HG02642 (cell line): ENCODE measurements around the gene SCFD2.

Experiments
- ATAC-seq: cut with Tn5 transposase; IDR thresholded peaks from one replicate; pipeline ENCODE4 v1.9.1; 2021; ENCODE audit warnings: mild to moderate bottlenecking; ENCODE audit not compliant: unreplicated experiment, poor library complexity

The SCFD2 gene

GRCh38 chr4:52911684-52912294 lies 454.1 kb downstream of the SCFD2 start:
- peak; percentile 81 for ATAC-seq

DNA sequence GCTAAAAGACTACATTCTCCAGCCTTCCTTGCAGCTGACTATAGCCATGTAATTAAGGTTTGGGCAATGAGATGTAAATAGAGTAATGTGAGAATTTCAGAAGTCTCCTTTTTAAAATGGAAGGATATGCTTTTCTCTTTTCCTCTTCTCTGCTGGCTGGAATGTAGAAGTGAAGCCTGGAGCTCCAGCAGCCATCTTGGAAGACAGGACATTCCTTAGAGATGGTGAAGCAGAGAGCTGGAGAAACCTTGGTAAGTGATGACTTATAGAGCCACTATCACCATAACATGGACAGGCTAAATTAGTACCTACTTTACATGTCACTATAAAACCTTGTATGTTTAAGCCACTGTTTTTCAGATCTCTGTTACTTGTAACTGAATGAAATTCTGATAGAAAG lies 455.7 kb downstream of the SCFD2 start:
- ATAC-seq: no peak

DNA sequence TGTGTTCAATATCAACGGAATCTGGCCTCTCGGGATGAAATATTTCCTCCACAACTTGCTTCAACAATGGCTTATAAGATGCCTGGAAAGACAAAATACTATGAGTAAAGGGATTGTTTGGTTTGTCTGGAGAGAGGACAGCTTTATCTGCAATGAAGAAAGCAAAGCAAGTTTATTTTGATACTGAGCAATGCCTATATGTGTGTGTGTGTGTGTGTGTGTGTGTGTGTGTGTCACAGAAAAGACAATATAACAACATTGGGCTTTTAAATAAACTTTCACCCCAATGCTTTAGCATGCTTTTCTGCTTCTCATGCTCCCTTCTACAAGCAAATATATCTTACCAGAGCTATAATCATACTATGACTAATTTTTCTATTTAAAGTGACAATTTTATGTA lies 458.4 kb downstream of the SCFD2 start:
- ATAC-seq: no peak

DNA sequence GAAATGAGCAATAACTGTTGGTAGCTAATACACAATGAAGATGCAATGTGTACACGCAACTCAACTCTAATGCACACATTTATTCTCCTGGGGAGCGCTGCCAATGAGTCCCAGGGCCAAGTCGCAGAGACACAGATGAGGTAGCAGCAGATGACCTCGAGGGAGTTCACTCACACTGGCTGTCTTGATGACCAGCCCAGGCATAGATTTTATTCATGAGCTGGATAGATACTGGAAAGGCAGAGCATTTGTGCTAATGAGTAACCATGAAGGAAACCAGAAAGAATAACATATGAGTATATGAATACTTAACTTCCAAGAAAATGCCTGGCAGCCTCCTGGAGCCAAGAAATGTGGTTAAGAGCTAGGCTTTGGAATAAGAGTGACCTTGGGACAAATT lies 461.4 kb downstream of the SCFD2 start:
- no peak for ATAC-seq

DNA sequence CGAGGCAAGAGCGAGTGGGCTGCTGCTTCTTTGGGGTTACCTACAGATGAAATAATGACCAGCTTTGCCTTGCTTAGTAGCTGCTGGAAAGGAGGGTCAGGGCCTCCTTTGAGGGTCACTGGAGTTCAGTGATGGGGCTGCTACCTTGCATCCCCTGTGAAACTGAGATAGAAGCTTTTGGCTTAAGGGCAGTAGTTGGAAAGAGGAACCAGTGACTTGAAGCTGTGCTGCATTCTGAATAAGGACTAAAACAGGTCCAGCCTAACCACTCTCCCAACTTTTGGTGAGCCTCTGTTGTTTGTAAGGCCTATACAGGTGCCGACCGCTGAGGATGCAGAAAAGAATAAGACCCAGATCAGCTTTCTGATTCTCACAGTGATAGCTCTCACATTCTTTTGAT lies 462.6 kb downstream of the SCFD2 start:
- no peak for ATAC-seq

DNA sequence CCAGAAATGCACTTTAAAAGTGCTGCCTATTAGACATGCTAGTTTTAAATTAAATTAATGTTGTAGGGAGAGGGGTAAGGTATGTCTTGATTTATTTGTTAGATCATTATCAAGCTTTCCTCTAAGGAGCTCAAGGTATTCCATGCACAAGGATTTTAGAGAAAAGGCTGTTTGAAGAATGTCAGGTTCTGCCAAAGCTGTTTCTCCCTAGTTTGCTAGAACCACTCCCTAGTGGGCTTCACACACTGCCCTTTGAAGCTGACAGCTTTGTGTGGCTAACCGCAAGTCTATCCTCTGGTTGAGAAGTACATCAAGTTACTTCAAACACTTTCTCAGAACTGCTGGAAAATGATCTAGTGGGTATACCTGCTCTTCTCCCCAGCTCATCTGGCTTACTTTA lies 471.4 kb downstream of the SCFD2 start:
- ATAC-seq: no peak

GRCh38 chr4:52892880-52893279 lies 473.0 kb downstream of the SCFD2 start:
- no peak for ATAC-seq

DNA sequence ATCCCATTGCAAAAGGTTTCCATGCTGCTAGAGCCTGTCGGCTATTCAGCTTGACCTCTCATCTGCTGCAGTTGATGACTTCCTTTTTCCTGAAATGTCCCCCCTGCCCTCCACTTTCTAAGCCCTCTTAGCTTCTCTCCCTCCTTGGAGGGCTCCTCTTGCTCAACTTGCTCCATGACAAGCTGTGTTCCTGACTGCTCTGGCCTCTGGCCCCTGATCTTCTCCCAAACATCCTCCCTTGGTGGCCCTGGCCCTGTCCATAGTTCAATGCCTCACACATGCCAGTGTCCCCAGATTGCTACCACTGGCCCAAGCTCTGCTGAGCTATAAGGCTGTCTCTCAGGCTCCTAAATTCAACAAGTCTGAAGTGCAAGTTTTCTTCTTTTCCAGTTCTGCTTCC lies 474.1 kb downstream of the SCFD2 start:
- ATAC-seq: no peak

DNA sequence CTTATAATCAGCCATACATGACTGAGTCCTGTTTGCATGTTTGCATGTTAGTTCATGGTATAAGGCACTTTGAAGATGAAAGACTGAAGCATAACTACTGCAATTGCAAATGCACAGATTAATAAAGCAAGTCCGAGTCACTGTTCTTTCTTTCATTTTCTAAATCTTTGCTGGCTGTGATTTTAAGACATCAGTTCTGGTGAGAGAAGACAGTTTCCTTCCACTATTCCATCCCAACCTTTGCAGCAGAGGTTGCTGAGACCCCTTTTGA lies 475.4 kb downstream of the SCFD2 start:
- ATAC-seq: no peak

DNA sequence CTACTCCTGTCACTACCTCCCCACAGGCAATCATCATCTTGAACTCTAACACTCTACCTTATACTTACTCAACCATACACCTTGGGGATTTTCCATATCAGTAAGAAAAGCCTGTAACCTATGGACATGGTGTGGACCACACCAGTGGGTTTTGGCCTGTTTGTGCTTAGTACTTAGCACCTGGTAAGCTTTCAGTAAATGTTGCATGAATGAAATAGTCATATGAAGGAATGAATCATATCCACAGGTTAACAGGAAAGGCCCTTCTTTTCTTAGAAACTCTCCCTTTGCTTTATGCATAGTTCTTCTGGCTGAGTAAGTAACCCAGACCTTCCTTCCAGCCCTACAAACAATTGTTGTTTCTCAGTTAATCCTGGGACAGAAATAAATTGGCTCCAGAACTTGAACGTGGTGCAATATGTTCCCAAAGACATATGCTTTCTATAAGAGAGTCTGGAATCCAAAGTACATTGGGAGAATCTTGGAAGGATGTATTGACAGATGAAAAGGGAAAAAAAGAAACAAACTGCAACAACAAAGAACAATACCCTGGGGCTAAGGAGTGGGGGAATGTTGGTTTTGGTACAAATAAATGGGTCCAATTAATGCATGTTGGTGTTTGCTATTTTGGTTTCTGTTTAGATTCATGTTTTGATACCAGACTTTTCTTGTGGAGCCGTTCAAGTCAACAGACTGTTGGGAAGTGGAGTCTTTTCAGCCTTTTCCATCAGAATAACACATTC lies 475.9 kb downstream of the SCFD2 start:
- no peak for ATAC-seq

GRCh38 chr4:52889354-52889753 lies 476.5 kb downstream of the SCFD2 start:
- ATAC-seq: no peak

DNA sequence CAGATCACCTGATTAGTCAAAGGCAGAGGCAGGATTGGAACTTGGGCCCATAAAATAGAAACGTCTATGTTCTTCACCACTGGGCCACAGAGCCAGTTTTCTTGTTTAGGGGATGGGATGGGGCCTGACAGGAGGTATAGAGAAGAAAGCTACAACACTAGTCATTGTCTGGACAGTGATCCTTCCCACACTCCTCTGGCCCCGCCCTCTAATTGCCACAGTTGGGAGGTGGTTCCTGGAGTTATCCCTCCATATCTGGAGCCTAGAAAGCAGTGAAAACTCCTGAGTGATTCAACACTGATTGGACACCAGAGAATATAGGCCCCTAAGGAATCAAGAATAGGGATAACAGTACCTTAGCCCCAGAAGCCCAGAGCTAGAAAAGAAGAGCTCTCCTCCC lies 480.9 kb downstream of the SCFD2 start:
- ATAC-seq: no peak

GRCh38 chr4:52883707-52884669 lies 481.9 kb downstream of the SCFD2 start:
- no peak for ATAC-seq

GRCh38 chr4:52883183-52883621 lies 482.7 kb downstream of the SCFD2 start:
- ATAC-seq: no peak

DNA sequence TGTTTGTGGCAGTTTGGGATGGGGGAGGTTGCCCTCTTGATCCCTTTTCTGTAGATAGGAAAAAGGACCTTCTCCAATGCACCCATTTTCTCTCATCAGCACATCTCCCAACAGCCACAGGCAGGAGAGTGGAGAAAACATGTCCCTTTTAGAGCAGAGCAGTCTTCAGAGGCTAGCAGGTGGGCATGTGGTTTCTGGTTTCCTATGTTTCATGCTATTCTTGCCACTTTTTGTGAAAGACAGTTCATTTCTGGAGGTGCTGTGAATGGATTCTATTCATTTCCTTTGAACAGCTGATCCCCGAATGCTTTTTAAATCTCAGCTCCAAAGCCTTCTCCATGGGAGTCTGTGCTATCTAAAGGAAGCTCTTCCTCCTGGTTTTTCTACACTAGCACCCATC lies 484.9 kb downstream of the SCFD2 start:
- no peak for ATAC-seq

DNA sequence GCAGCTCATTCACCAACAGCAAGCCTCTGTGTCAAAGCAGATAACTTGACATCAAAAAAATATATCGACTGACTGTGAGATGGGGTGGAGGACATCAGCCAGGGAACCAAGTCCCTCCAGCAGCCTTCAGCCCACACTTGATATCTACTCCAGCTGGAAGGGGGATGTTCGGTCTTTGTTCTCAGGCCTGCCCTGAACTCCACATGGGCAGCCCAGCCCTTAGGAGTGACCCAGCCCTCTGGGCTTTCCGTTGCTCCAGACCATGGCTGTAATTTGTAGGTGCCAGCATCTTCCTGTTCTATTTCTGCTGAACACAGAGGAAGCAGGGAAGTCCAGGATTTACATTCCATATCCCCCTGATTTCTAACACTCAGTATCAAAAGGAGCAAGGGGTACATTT lies 486.4 kb downstream of the SCFD2 start:
- no peak for ATAC-seq

DNA sequence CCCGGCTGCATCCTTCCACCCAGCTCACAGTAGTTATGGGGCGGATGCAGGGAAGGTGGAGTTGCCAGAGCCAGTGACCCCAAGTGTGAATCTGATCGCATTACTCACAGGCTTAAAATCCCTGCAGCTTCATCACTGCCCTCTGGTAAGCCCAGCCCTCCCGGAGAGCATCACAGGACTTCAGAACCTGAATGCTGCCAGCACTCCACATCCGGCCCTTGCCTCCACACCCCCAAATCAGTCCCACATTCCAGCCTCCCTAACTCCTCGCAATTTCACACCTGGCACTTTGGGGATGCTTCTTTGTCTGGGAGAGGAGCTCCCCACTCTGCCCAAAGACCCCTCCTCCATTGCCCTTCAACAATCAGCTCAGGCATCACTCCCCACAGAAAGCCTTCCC lies 488.2 kb downstream of the SCFD2 start:
- no peak for ATAC-seq

- no peak for ATAC-seq
These were observed 488.8 kb downstream of the SCFD2 start for GRCh38 chr4:52877036-52877435.

DNA sequence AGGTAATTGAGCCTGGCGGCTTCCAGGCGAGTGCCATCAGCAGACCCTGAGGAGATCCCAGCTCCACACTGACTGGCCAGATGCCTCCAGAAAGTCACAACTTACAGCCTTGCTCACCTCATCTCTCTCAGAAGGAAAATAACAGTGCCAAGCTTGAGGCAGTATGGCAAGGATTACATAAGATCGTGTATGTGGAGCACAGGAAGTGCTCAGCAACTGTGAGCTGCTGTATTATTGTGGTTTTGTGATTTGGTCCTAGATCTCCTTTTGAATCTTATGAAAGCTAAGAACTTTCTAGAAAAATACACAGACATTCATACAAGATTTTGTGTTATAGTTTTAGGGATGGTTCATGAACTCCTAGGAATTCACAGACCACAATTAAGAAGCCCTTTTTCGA lies 489.8 kb downstream of the SCFD2 start:
- ATAC-seq: no peak

DNA sequence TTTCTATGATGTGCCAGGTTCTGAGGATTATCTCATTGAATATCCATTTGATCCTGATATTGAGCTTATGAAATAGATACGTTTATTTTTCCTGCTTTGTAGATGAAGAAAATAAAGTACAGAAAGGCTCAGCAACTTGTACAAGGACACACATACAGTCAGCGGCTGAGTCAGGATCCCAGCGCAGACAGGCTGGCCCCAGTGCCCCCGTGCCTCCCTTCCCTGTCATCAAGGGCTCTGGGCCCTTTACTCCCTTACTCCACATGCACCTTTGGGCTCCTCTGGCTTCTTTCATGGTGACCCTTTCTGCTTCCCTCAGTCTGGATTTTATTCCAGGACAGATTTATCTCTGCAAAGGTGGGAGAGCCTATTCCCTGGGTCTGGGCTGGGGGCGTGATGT lies 490.9 kb downstream of the SCFD2 start:
- ATAC-seq: no peak

DNA sequence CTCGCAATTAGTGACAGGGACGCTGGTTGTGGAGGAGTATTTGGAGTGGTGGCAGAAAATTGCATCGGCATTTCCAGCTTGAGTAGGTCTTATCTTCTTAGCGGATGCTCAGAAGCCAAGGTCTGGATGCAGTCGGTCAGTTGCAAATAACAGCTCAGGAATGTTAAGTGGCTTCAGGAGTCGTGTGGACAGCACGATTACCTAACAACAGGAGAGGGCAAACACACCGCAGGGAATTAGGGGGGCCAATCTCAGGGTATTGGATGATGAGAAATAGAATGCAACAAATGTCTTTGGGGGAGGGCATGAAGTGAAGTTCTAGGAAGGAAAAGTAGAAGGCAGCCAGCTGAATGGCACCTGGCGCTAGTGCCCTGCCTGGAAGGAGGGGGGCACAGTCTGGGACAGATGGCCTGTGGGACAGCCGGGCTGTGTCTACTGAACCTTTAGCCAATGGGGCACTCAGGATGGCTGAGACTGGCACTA lies 492.0 kb downstream of the SCFD2 start:
- ATAC-seq: no peak
